IMR-90 (cell line): ENCODE data around the gene SLC22A14. TPM values are rescaled to one million over a fixed set of nuclear protein-coding genes. Genes with fewer than 3 reads are reported as not detected.
A peak's percentile ranks its signal among the peaks of the same experiment; 100 is the strongest.
"Not testable (repeated sequence)": the region's sequence is repeated elsewhere in the genome, so short reads cannot be mapped to it uniquely, and the experiment has no call there.

Experiments
- ATAC-seq: fragments of 200-7000 bp; cut with Tn5 transposase; 2 replicates; pipeline ENCODE4 v1.9.1; 2020; ENCODE audit warnings: low read depth, mild to moderate bottlenecking, moderate library complexity
- BruUV-seq: library from RNA; stranded (reverse); fragments of 400-500 nt; replicated peaks from 2 replicates; lab custom pipeline; 2021; lab: Mats Ljungman, UMichigan
- CTCF ChIA-PET: fragments of 300-600 bp; formaldehyde crosslinking; extraction: SDS; loops from one replicate; lab custom pipeline; 2021; ENCODE audit warnings: antibody characterized with exemption; lab: Yijun Ruan, JAX
- POLR2A ChIA-PET: fragments of 300-600 bp; sonication (Branson Sonifier 250); formaldehyde crosslinking; loops from one replicate; lab custom pipeline; 2022; ENCODE audit warnings: antibody characterized with exemption; ENCODE audit not compliant: unreplicated experiment; lab: Charles Lee
- DNase-seq: peaks from one replicate; pipeline ENCODE4 v3.0.0; 2013
- H2AFZ ChIP-seq: replicated peaks from 2 replicates; pipeline ENCODE3; 2013; ENCODE audit warnings: low read length, mild to moderate bottlenecking; ENCODE audit not compliant: poor library complexity
- H2AK5ac ChIP-seq: 2 replicates; pipeline ENCODE4 v1.6.1; 2013; ENCODE audit warnings: low read depth, low read length, inconsistent platforms
- H2AK9ac ChIP-seq: replicated peaks from 2 replicates; pipeline ENCODE3; 2013; ENCODE audit warnings: mild to moderate bottlenecking, low read depth, low read length, moderate library complexity; ENCODE audit not compliant: poor library complexity
- H2BK120ac ChIP-seq: 2 replicates; pipeline ENCODE4 v1.6.1; 2013; ENCODE audit warnings: low read depth, low read length, inconsistent platforms
- H2BK15ac ChIP-seq: 3 replicates; pipeline ENCODE4 v1.6.1; 2013; ENCODE audit warnings: low read depth, low read length, inconsistent platforms
- H2BK20ac ChIP-seq: 2 replicates; pipeline ENCODE4 v1.6.1; 2013; ENCODE audit warnings: low read depth, mild to moderate bottlenecking, inconsistent platforms, low read length, moderate library complexity
- H2BK5ac ChIP-seq: 2 replicates; pipeline ENCODE4 v1.6.1; 2013; ENCODE audit warnings: mild to moderate bottlenecking, low read depth, low read length, inconsistent platforms; ENCODE audit not compliant: poor library complexity, severe bottlenecking
- H3K14ac ChIP-seq: replicated peaks from 2 replicates; pipeline ENCODE4 v1.6.1; 2013; ENCODE audit warnings: low read depth, low read length, inconsistent platforms
- H3K18ac ChIP-seq: 2 replicates; pipeline ENCODE4 v1.6.1; 2013; ENCODE audit warnings: low read depth, low read length, control low read depth
- H3K23ac ChIP-seq: 2 replicates; pipeline ENCODE4 v1.6.1; 2013; ENCODE audit warnings: low read depth, low read length, inconsistent platforms
- H3K27ac ChIP-seq: 2 replicates; pipeline ENCODE4 v1.5.1; 2013; ENCODE audit warnings: mild to moderate bottlenecking, control low read depth, low read length; ENCODE audit not compliant: insufficient read depth
- H3K27me3 ChIP-seq: 2 replicates; pipeline ENCODE4 v1.6.1; 2013; ENCODE audit warnings: low read length; ENCODE audit not compliant: control insufficient read depth, insufficient read depth
- H3K36me3 ChIP-seq: 2 replicates; pipeline ENCODE4 v1.6.1; 2013; ENCODE audit warnings: low read length, mixed read lengths; ENCODE audit not compliant: control insufficient read depth, insufficient read depth
- H3K4ac ChIP-seq: 2 replicates; pipeline ENCODE4 v1.6.1; 2013; ENCODE audit warnings: low read depth, low read length, inconsistent platforms
- H3K4me1 ChIP-seq: 2 replicates; pipeline ENCODE4 v1.6.1; 2013; ENCODE audit warnings: low read length, mixed read lengths; ENCODE audit not compliant: control insufficient read depth, insufficient read depth
- H3K4me2 ChIP-seq: 2 replicates; pipeline ENCODE4 v1.6.1; 2013; ENCODE audit warnings: low read depth, mild to moderate bottlenecking, control low read depth, low read length, moderate library complexity
- H3K4me3 ChIP-seq: 2 replicates; pipeline ENCODE4 v1.5.1; 2013; ENCODE audit warnings: low read depth, mild to moderate bottlenecking, control low read depth, low read length, moderate library complexity; ENCODE audit not compliant: insufficient read depth
- H3K56ac ChIP-seq: 2 replicates; pipeline ENCODE4 v1.6.1; 2013; ENCODE audit warnings: low read length, inconsistent platforms; ENCODE audit not compliant: insufficient read depth; ENCODE audit errors: extremely low read depth
- H3K79me1 ChIP-seq, 2 experiments: 2 replicates each; pipeline ENCODE4 v1.6.1; 2013; ENCODE audit warnings: low read length in 2 of 2, inconsistent platforms in 1 of 2, low read depth in 1 of 2
- H3K9ac ChIP-seq: 2 replicates; pipeline ENCODE4 v1.6.1; 2013; ENCODE audit warnings: low read depth, low read length, control low read depth
- H3K9me1 ChIP-seq: 2 replicates; pipeline ENCODE4 v1.6.1; 2013; ENCODE audit warnings: low read length, inconsistent platforms; ENCODE audit not compliant: insufficient read depth
- H3K9me3 ChIP-seq: 2 replicates; pipeline ENCODE4 v1.6.1; 2013; ENCODE audit warnings: low read length; ENCODE audit not compliant: control insufficient read depth, insufficient read depth
- H4K20me1 ChIP-seq: 2 replicates; pipeline ENCODE4 v1.6.1; 2013; ENCODE audit warnings: low read length, inconsistent platforms; ENCODE audit not compliant: insufficient read depth
- H4K5ac ChIP-seq: 2 replicates; pipeline ENCODE4 v1.6.1; 2013; ENCODE audit warnings: mild to moderate bottlenecking, low read depth, low read length, control low read depth
- H4K8ac ChIP-seq, 2 experiments: 2 replicates each; pipeline ENCODE4 v1.6.1; 2013; ENCODE audit warnings: low read depth in 2 of 2, low read length in 2 of 2, control low read depth in 1 of 2, inconsistent platforms in 1 of 2
- H4K91ac ChIP-seq: 2 replicates; pipeline ENCODE4 v1.6.1; 2013; ENCODE audit warnings: low read depth, low read length, inconsistent platforms; ENCODE audit not compliant: insufficient read depth
- MAFK ChIP-seq: IDR thresholded peaks from 2 replicates; pipeline ENCODE4 v1.6.1; 2012; ENCODE audit warnings: low read depth, low read length, improper control_type of control experiment
- POLR2A ChIP-seq: IDR thresholded peaks from 2 replicates; pipeline ENCODE4 v1.6.1; 2012; ENCODE audit warnings: mild to moderate bottlenecking, low read depth, low read length
- WGBS, 2 experiments: methylation state at CpG; one replicate each; pipeline versions ENCODE4 v1.1.5 to v1.1.7; 2013; ENCODE audit warnings: missing lambda C conversion rate in 2 of 2; ENCODE audit not compliant: insufficient read length in 1 of 2; ENCODE audit errors: extremely low coverage in 2 of 2; 5-methylcytosine and 5-hydroxymethylcytosine counted together
- dilution Hi-C: fragments of 300-500 bp; cut with HindIII; formaldehyde crosslinking; loops from one replicate; pipeline ENCODE4 v1.14.3; 2018; ENCODE audit warnings: low sequenced_read_pairs; ENCODE audit not compliant: unreplicated experiment
- in situ Hi-C: fragments of 300-500 bp; cut with MboI; formaldehyde crosslinking; loops from 3 replicates; pipeline ENCODE4 v1.14.3; 2019; ENCODE audit warnings: low sequenced_read_pairs, inconsistent platforms, mixed read lengths
- intact Hi-C: fragments of 100-400 bp; cut with micrococcal nuclease; formaldehyde crosslinking; loops from 2 replicates; pipeline ENCODE4 v1.10.0; 2022
- polyA plus RNA-seq, 3 experiments: library from polyadenylated mRNA; depleted of rRNA; stranded (reverse); fragments of >200 nt; gene quantifications; 2 replicates each; pipeline ENCODE4 v1.2.3, GENCODE V29; 2012; ENCODE audit warnings: low replicate concordance in 1 of 3
- total RNA-seq: library from RNA; depleted of rRNA; stranded (reverse); fragments of >200 nt; gene quantifications from 2 replicates; pipeline ENCODE4 v1.2.3, GENCODE V29; 2012

Gene SLC22A14
- total and polyA plus RNA-seq, 2 of the 4 experiments (the other 2 are of a cell fraction) = under 0.01 to 0.07 TPM

DNA sequence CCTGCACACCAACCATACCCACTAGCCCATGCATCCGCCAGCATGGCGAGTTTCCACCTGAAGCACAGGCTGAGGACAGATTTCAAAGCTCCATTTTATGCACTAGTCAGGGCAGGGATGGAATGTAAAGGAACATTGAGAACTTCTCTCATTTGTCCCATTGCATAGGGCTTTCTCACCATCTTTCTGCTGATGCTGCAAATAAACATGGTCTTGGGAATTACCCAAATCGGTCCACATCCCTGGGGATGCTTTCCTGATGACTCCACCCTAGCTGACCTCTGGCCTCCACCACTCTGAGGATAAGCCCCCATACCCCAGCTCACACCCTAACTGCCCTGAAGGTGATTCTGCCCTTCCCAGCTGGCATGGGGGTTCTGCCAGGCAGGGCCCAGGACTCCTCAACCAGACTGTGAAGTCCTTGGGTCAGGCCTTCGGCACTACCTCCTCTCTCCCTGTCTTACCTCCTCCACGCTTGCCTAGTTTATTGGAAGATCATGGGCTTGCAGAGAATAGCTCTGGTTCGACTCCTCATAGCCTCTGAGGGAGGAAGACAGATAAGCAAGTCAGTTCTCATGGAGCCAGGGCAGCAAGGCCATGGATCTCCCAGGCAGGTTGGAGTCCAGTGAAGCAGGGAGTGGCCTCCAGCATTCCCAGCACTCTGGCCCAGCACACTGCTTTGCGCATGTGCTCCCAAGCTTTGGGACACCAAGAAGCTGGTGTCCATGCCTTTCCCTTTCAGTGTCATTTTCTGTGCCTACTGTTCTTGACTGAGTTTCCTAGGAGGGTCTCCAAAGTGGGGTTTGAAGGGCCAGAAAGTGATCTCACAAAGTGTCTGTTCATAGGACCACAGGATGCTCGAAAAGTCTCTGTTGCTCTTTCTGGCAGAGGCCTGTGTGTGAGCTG lies 36.9 kb downstream of the SLC22A14 start:
- no peak overlapping the region for H3K4ac ChIP-seq
- H4K91ac ChIP-seq = no peak overlapping the region
- no peak overlapping the region for H2BK120ac ChIP-seq
- no peak overlapping the region for H3K56ac ChIP-seq
- no peak overlapping the region for H3K4me3 ChIP-seq
- ATAC-seq (no peak), DNase-seq (no peak)
- no peak overlapping the region for H2BK20ac ChIP-seq
- H3K23ac ChIP-seq = no peak overlapping the region
- H4K20me1 ChIP-seq = no peaks in the 10 kb centered on the region
- H3K4me1 ChIP-seq = no peaks in the 10 kb centered on the region
- H3K36me3 ChIP-seq = no peaks in the 10 kb centered on the region
- no peak overlapping the region for H2BK5ac ChIP-seq
- no peaks in the 10 kb centered on the region; the same call in 1 of the 2 replicates for H3K9me3 ChIP-seq
- no peaks in the 10 kb centered on the region for H3K79me1 ChIP-seq
- intact Hi-C loops (no loop called here), dilution Hi-C loops (no loop called here), in situ Hi-C loops (no loop called here)
- no peaks in the 10 kb centered on the region for H3K9me1 ChIP-seq
- H3K14ac ChIP-seq = no peak overlapping the region
- H4K5ac ChIP-seq = no peak overlapping the region
- no peak overlapping the region for H3K4me2 ChIP-seq
- CTCF ChIA-PET = no interaction called here
- TF ChIP-seq MAFK = peak; percentile 85
- no peak for TF ChIP-seq POLR2A
- H2BK15ac ChIP-seq = no peak overlapping the region
- no peak overlapping the region for H4K8ac ChIP-seq
- 49% methylated on average over 2 of the region's 8 CpGs; no CpG with 5 or more reads in 1 of the 2 experiments for WGBS, 2 experiments
- H2AK9ac ChIP-seq = peak overlapping the region; percentile 24
- H3K27me3 ChIP-seq = peaks cover 8% of the 10 kb centered on the region
- H3K9ac ChIP-seq = no peak overlapping the region
- no peak overlapping the region for H2AFZ ChIP-seq
- no peak overlapping the region for H3K27ac ChIP-seq
- POLR2A ChIA-PET = no interaction called here
- no TSS peak for BruUV-seq
- no peak overlapping the region for H2AK5ac ChIP-seq
- no peak overlapping the region for H3K18ac ChIP-seq

DNA sequence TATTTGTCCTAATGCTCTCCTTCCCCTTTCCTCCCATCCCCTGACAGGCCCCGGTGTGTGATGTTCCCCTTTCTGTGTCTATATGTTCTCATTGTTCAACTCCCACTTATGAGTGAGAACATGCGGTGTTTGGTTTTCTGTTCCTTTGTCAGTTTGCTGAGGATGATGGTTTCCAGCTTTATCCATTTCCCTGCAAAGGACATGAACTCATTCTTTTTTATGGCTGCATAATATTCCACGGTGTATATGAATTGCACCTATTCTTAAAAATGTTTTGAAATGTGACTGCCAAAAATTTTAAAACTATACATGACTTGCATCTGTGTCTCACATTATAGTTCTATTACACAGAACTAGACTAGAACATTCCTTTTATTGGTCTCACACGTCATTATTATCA lies 38.5 kb downstream of the SLC22A14 start:
- H3K4me2 ChIP-seq, BruUV-seq, in situ Hi-C loops, H4K5ac ChIP-seq, H3K23ac ChIP-seq, POLR2A ChIA-PET, DNase-seq, H3K56ac ChIP-seq, H3K9me1 ChIP-seq, H3K4ac ChIP-seq, H3K79me1 ChIP-seq, ATAC-seq, H3K27ac ChIP-seq, H2AK5ac ChIP-seq, H4K20me1 ChIP-seq, H3K27me3 ChIP-seq, H3K9me3 ChIP-seq, intact Hi-C loops, H2BK5ac ChIP-seq, H2BK120ac ChIP-seq, H2AK9ac ChIP-seq, H3K36me3 ChIP-seq, H2BK15ac ChIP-seq, H4K91ac ChIP-seq, H2BK20ac ChIP-seq, CTCF ChIA-PET, H4K8ac ChIP-seq, H2AFZ ChIP-seq, dilution Hi-C loops, H3K4me3 ChIP-seq, H3K9ac ChIP-seq, H3K14ac ChIP-seq, H3K18ac ChIP-seq, H3K4me1 ChIP-seq: not testable (repeated sequence)
- no CpG with 5 or more reads among the region's 4 CpGs for WGBS, 2 experiments
